ENCODE data around the gene R3HCC1L.

Gene R3HCC1L

DNA sequence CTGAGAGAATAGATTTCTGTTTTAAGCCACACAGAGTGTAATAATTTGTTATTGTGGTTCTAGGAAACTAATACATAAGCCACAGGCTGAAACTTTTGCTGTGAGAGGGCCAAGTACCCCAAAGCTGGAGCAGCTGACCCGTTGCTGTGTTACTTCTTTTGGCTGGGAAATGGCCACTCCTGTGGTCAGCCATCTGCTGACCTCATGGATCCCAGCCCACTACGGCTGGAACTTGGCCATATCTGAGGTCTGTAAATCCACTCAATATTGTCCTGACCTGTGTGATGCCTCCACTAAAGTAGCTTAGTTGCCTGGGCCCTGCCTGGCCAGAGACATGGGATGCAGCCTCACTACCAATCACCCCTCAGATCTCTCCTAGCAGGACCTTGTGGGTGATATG lies 151.0 kb downstream of the R3HCC1L start:
- TF ChIP-seq CTCF (IDR thresholded peaks at IDR 0.05; ENCODE audit: low read depth, low read length) = no peak

GRCh38 chr10:98286419-98286818 lies 152.0 kb downstream of the R3HCC1L start:
- Histone ChIP-seq H3K36me3 (no peaks in the 10 kb centered on the region), H3K4me3 (ENCODE audit: low read depth, low read length) (no peak overlapping the region), H3K9me3 (no peaks in the 10 kb centered on the region), H3K27me3 (no peaks in the 10 kb centered on the region), H3K4me1 (no peaks in the 10 kb centered on the region)
- TF ChIP-seq CTCF (IDR thresholded peaks at IDR 0.05; ENCODE audit: low read depth, low read length) = no peak
- no peak for DNase-seq

More for the DNA sequence above, 151.0 kb downstream of the R3HCC1L start:
- DNase-seq = no peak
- H3K36me3 ChIP-seq = no peaks in the 10 kb centered on the region
- no peaks in the 10 kb centered on the region for H3K9me3 ChIP-seq
- H3K4me1 ChIP-seq = no peaks in the 10 kb centered on the region
- no peak overlapping the region for H3K4me3 ChIP-seq (ENCODE audit: low read depth, low read length)
- H3K27me3 ChIP-seq = no peaks in the 10 kb centered on the region

- no peak for TF ChIP-seq CTCF (IDR thresholded peaks at IDR 0.05; ENCODE audit: low read depth, low read length)
- H3K27me3 ChIP-seq = no peaks in the 10 kb centered on the region
Observed at GRCh38 chr10:98287321-98287720, 152.9 kb downstream of the R3HCC1L start.

DNA sequence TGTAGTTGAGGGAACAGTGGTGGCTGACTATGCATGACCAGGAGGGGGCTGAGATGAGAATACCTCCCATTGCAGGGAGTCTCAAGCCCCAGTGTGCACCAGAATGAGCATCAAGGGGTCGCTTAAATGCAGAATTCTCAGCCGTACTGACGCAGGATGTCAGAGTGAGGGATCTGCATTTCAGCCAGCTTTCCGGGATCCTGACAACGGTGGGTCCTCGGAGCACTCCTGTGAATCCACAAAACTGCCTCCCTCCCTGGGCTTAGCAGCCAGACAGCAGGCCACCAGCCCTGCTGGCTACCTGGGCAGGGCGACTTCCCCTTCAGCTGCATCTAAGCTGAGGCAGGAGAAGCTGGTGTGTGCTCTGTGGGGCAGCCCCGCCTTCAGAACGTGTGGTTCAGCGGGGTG lies 155.3 kb downstream of the R3HCC1L start:
- Histone ChIP-seq H3K9me3 (no peaks in the 10 kb centered on the region), H3K4me1 (no peaks in the 10 kb centered on the region), H3K4me3 (ENCODE audit: low read depth, low read length) (no peak overlapping the region), H3K36me3 (no peaks in the 10 kb centered on the region), H3K27me3 (no peaks in the 10 kb centered on the region)
- DNase-seq = no peak
- TF ChIP-seq CTCF (IDR thresholded peaks at IDR 0.05; ENCODE audit: low read depth, low read length) = no peak

More at GRCh38 chr10:98287321-98287720, 152.9 kb downstream of the R3HCC1L start:
- DNase-seq = no peak
- Histone ChIP-seq H3K36me3 (no peaks in the 10 kb centered on the region), H3K4me1 (no peaks in the 10 kb centered on the region), H3K9me3 (no peaks in the 10 kb centered on the region), H3K4me3 (ENCODE audit: low read depth, low read length) (no peak overlapping the region)

- Histone ChIP-seq H3K36me3 (no peaks in the 10 kb centered on the region), H3K27me3 (no peaks in the 10 kb centered on the region)
- no peak for DNase-seq
Observed at GRCh38 chr10:98292971-98293370, 158.5 kb downstream of the R3HCC1L start.

More at GRCh38 chr10:98292971-98293370, 158.5 kb downstream of the R3HCC1L start:
- TF ChIP-seq CTCF (IDR thresholded peaks at IDR 0.05; ENCODE audit: low read depth, low read length) = no peak
- Histone ChIP-seq H3K9me3 (no peaks in the 10 kb centered on the region), H3K4me3 (ENCODE audit: low read depth, low read length) (no peak overlapping the region), H3K4me1 (no peaks in the 10 kb centered on the region)

Measured in BE2C (cell line).